Astrocyte of the cerebellum (primary cell): ENCODE results near the gene AAK1.

ENCODE experiments used
- DNase-seq: peaks from one replicate; pipeline ENCODE4 v3.0.0-alpha.2; 2011; ENCODE audit warnings: low read depth
- H3K4me3 ChIP-seq: 2 replicates; pipeline ENCODE4 v1.5.1; 2011; ENCODE audit warnings: mild to moderate bottlenecking, low read depth, low read length, moderate library complexity
- in situ Hi-C: cut with HindIII; loops from 2 replicates; pipeline ENCODE4 v1.10.0; 2017; ENCODE audit warnings: low sequenced_read_pairs
- TF ChIP-seq, protein P1 (sequence below): IDR thresholded peaks from 2 replicates; pipeline ENCODE4 v1.5.1; 2012; ENCODE audit warnings: low read length, low read depth, moderate library complexity, mild to moderate bottlenecking; ENCODE audit errors: missing control alignments

The AAK1 gene

DNA sequence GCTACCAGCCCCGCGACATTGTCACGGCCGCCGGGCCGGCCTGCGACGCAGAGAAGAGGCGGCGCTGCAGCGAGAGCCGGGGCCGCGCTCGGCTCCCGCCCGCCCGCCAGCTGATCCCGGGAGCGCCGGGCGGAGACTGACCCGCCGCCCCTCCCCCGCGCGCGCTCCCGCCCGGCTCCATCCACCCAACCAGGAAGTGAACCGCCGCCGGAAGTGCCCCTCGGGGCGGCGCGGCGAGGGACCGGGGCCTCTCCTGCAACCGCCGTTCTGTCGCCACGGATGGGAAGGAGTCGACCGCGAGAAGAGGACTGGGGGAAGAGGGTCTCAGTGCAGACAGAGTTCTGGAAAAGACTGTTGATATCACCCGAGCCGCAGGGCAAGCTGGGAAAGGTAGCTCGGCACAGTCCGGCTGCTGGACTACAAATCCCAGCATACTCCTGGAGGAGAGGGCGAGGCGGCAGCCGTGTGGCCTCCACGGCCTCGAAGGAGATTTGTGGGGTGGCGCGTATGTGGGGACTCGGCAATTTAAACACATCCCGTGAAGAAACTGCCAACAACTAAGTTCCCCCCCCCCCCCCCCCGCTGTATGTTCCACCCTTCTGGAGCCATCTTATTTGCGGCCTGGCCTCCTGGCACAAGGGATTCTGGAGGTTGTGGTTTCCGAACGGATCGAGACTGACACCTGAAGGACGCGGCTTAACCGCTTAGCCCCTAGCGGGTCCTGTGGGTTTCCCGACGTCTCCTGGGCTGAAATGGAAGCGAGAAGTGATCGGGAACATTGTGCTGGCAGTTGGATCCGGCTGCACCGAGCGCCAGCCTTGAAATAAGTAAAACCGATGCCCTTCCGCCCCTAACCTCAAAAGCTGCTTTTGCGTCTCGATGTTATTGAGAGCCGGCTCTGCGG lies at the start of gene AAK1:
Gene AAK1 (minus strand): TSS at position 138 of the 904 bp plus-strand sequence. CDS start 699 bp downstream, outside the sequence.
- DNase-seq = peak; percentile 64
- in situ Hi-C loops = no loop called here
- peak within 1 kb of the TSS; percentile 85 for H3K4me3 ChIP-seq
- TF ChIP-seq, protein P1, sequence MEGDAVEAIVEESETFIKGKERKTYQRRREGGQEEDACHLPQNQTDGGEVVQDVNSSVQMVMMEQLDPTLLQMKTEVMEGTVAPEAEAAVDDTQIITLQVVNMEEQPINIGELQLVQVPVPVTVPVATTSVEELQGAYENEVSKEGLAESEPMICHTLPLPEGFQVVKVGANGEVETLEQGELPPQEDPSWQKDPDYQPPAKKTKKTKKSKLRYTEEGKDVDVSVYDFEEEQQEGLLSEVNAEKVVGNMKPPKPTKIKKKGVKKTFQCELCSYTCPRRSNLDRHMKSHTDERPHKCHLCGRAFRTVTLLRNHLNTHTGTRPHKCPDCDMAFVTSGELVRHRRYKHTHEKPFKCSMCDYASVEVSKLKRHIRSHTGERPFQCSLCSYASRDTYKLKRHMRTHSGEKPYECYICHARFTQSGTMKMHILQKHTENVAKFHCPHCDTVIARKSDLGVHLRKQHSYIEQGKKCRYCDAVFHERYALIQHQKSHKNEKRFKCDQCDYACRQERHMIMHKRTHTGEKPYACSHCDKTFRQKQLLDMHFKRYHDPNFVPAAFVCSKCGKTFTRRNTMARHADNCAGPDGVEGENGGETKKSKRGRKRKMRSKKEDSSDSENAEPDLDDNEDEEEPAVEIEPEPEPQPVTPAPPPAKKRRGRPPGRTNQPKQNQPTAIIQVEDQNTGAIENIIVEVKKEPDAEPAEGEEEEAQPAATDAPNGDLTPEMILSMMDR = no peak

DNA sequence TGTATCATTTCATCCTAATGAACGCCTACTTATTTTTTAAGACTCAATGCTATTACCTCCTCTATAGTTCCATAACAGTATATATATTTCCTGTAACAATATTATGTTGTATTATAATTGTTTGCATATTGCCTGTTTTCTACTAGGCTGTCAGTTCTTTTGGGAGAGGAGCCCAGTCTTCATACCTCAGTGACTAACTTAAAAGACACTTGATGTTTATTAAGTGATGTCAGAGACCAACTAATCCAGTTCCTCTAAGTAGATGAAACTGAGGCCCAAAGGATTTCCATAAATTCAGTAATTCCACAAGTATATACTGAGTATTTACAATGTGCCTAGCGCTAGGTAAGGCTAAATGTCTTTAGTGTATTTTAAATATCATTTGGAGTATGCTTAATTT lies 48.9 kb upstream of the AAK1 start:
- DNase-seq = peak; percentile 24
- TF ChIP-seq, protein P1 = no peak
- in situ Hi-C loops = no loop called here
- H3K4me3 ChIP-seq = no peak overlapping the region

- TF ChIP-seq, protein P1 = no peak
- DNase-seq = no peak
- in situ Hi-C loops = no loop called here
- H3K4me3 ChIP-seq = no peak overlapping the region
These were observed 46.4 kb upstream of the AAK1 start for GRCh38 chr2:69689969-69690368.

DNA sequence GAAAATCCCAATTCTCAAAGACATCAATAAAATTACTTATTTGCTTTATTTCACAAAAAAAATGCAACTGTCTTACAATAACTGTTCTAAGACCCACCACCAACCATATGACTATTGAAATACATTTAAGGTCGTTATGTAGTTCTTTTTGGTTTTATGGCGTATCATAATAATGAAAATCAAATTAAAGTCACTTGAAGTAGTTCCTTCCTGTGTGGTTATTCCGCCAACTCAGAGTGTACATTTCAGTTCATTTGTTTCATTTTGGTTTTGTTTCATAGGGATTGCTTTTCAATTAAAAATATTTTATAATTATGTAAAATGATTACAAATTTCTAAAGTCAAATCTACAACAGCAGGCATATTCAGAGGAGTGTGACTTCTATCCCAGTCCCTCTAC lies 45.9 kb upstream of the AAK1 start:
- in situ Hi-C loops = no loop called here
- no peak for DNase-seq
- no peak overlapping the region for H3K4me3 ChIP-seq
- TF ChIP-seq, protein P1 = no peak

- TF ChIP-seq, protein P1 = no peak
- in situ Hi-C loops = no loop called here
- no peak overlapping the region for H3K4me3 ChIP-seq
- no peak for DNase-seq
These were observed 44.6 kb upstream of the AAK1 start for GRCh38 chr2:69687971-69688611.

GRCh38 chr2:69686813-69687212 lies 43.3 kb upstream of the AAK1 start:
- H3K4me3 ChIP-seq = no peak overlapping the region
- DNase-seq = no peak
- TF ChIP-seq, protein P1 = no peak
- in situ Hi-C loops = no loop called here
